Spleen (tissue), 7 donors: ENCODE data around the gene NFKBIL1.

Experiments
- CTCF ChIP-seq, 11 experiments: fragments of 200-600 bp in 7 of 11; fragments of 450-650 bp in 4 of 11; sonication (generic) in 4 of 11; IDR thresholded peaks in 8 of 11; conservative IDR thresholded peaks in 3 of 11; 1 replicate in 7 of 11; 2 replicates in 4 of 11; pipeline versions ENCODE4 v1.4.0 to v1.8.0; 2016 to 2021; ENCODE audit warnings: antibody characterized with exemption in 11 of 11, inconsistent platforms in 4 of 11, mild to moderate bottlenecking in 1 of 11
- POLR2A ChIP-seq, 3 donors: fragments of 450-650 bp; IDR thresholded peaks; one replicate each; pipeline ENCODE4 v1.5.1; 2017; ENCODE audit warnings: antibody characterized with exemption in 3 of 3, mild to moderate bottlenecking in 1 of 3
- donor health status: DM: no; HTN: no; CAD: no; lungs with moderate emphysema.
- donor health status: DM: no; HTN: no; CAD: no.
- donor health status: DM: no; HTN: no; CAD: no.

- TF ChIP-seq POLR2A (IDR thresholded peaks at IDR 0.05) (no peak), CTCF (IDR thresholded peaks at IDR 0.05 in 8 of 11, conservative IDR thresholded peaks at IDR 0.05 in 3 of 11) (no peak)
These were observed 26.1 kb downstream of the NFKBIL1 start for GRCh38 chr6:31573239-31574105.
